ENCODE data around the gene GALNT2. TPM values are rescaled to one million over a fixed set of nuclear protein-coding genes. Genes with fewer than 3 reads are reported as not detected.

Gene GALNT2
- 18.6 TPM for polyA plus RNA-seq (2012; ENCODE audit: low read depth, missing spikeins)

DNA sequence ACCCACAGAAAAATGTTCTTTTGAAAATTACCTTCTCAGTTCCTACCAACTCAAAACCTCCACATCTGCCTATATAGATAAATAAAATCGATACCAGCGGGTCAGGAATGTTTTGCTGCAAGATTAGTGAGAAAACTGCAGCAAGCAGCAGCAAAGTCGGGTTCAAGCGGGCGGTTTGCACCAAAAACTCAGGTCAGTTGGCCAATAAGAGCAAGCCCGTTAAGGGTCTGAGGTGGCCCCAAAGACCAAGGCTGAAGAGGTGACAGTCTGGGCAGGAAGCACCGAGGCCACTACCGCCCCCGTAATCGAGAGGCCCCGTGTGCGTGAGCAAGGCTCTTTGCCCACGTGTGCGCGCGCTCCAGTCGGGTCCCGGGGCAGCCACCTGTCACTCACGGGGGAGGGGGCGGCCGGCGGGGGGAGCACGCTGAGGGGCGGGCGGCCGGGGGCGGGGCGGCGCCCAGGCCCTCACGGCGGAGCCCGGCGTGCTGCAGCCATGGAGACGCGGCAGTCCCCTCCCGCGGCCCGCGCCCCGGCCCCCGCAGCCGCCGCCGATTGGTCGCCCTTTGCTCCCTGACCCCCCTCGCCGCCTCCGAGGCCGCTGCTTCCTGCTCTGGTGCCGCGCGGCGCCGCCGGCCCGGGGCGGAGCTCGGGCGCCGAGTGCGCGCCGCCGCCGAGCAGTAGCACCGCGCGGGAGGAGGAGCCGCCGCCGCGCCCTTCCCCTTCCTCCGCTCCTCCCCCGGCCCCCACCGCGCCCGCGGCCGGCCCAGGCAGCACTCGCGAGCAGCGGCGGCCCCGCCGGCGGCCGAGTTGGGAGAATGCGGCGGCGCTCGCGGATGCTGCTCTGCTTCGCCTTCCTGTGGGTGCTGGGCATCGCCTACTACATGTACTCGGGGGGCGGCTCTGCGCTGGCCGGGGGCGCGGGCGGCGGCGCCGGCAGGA lies at the start of gene GALNT2:
Gene GALNT2 (plus strand): TSS at position 773 of the 939 bp plus-strand sequence. CDS start 43 bp downstream, at position 816.
- TF ChIP-seq POU2F2 (IDR thresholded peaks at IDR 0.05; ENCODE audit: low read depth, low read length) (no peak), POLR2AphosphoS5 (IDR thresholded peaks at IDR 0.05; ENCODE audit: low read depth, low read length) (peak; percentile 58), POLR2A (IDR thresholded peaks at IDR 0.05; ENCODE audit: low read depth, low read length) (0 out of 2 replicates have a peak, but pooled peaks have one; percentile 50), TAF1 (IDR thresholded peaks at IDR 0.05; ENCODE audit: low read depth, low read length) (peak; percentile 62)
- DNase-seq (ENCODE audit: insufficient read length, low spot score) (peak; percentile 95), FAIRE-seq (peak; percentile 95)

DNA sequence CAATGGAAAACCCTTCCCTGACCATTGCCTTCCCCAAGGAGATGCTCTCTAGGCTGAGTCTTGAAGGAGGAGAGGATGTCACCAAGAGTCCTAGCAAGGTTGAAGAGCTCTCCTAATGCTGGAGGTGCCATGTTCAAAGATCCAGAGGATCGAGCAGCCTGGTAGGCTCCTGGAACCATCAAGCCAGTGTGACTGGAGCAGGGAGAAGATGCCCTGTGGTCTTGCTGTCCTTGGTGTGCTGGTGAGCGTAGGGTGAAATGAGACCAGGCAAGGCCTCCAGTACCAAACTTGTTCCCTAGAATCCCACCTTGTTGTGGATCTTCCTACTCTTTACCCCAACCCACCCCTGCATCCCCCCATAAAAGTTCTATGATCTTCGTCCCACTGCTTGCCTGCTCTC lies 46.6 kb upstream of the GALNT2 start:
- no peak for TF ChIP-seq POLR2AphosphoS5 (IDR thresholded peaks at IDR 0.05; ENCODE audit: low read depth, low read length)
- TF ChIP-seq PAX5 (IDR thresholded peaks at IDR 0.05; ENCODE audit: insufficient read depth, low read length, severe bottlenecking): no peak
- DNase-seq (ENCODE audit: insufficient read length, low spot score) (no peak), FAIRE-seq (no peak)

DNA sequence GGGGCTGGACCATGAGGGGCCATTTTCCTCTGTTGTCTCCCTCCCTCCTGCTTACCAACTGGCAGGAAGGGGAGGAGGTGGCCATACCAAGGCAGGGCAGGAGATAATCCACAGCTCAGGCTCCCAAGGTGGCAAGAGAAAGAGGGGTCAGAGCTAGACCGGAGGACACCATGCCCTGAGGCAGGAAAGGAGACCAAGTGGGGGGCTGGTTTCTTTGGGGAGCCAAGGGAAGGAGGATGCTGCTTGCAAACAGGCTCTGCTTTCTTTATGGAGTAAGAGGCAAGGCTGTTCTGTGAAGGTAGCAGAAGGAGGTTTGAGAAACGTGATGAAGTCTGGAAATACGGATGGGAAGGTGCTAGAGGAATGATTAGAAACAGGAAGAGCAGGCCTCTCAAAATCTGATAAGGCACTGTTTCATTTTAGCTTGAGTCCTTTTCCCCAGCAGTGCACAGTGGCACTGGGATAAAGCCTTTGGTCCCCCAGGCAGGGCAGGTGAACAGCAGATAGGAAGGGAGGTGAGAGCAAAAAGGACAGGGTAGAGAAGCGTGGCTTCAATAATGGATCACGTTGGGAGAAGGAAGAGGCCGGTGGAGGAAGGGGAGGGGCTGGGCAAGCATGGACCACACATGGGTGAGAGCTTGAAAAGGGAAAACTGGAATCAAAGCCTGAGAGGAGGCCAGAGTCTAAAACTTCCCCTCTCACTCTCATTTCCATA lies 44.2 kb upstream of the GALNT2 start:
- TF ChIP-seq SPI1 (IDR thresholded peaks at IDR 0.05; ENCODE audit: low read depth, low read length): no peak
- no peak for TF ChIP-seq POU2F2 (IDR thresholded peaks at IDR 0.05; ENCODE audit: low read depth, low read length)
- TF ChIP-seq POLR2AphosphoS5 (IDR thresholded peaks at IDR 0.05; ENCODE audit: low read depth, low read length): no peak
- TF ChIP-seq TAF1 (IDR thresholded peaks at IDR 0.05; ENCODE audit: low read depth, low read length): no peak
- TF ChIP-seq POLR2A (IDR thresholded peaks at IDR 0.05; ENCODE audit: low read depth, low read length): no peak
- TF ChIP-seq PAX5 (IDR thresholded peaks at IDR 0.05; ENCODE audit: insufficient read depth, low read length, severe bottlenecking): no peak
- FAIRE-seq (no peak), DNase-seq (ENCODE audit: insufficient read length, low spot score) (no peak)

DNA sequence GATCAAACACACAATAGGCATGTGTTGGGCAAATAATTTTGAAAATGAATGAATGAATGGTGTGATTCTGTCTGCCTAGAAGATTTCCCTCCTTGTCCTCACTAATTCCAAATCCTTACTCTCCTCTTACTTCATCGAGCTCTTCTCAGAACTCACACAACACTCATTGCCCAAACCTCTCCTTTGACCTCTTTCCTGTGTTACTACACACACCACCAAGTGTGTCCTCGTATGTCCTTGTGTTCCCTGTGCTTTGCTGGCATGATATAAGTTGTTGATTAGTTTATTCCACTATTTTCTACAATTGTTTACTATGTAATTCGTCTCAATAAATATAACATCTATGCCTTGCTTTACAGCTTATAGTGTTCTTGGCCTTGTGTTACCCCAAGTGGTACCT lies 41.4 kb upstream of the GALNT2 start:
- TF ChIP-seq POU2F2 (IDR thresholded peaks at IDR 0.05; ENCODE audit: low read depth, low read length) (no peak), TAF1 (IDR thresholded peaks at IDR 0.05; ENCODE audit: low read depth, low read length) (no peak), POLR2AphosphoS5 (IDR thresholded peaks at IDR 0.05; ENCODE audit: low read depth, low read length) (no peak), PAX5 (IDR thresholded peaks at IDR 0.05; ENCODE audit: insufficient read depth, low read length, severe bottlenecking) (no peak), POLR2A (IDR thresholded peaks at IDR 0.05; ENCODE audit: low read depth, low read length) (no peak)
- FAIRE-seq: no peak

DNA sequence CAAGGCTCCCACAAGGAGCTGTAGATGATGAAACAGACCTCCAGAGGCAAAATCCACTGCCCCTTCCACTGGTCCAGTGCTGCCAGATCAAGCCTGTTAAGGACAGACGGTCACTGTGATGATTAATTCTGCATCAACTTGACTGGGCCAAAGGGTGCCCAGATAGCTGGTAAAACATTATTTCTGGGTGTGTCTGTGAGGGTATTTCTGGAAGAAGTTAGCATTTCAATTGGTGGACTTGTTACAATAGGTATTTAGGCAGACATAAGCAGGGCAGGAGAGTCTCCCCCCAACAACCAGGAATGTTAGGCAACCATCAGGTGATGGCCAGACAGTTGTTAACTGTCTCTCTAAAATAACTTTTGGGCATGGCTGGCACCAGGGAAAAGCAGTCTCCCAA lies 40.9 kb upstream of the GALNT2 start:
- no peak for FAIRE-seq
- DNase-seq (ENCODE audit: insufficient read length, low spot score): no peak
- TF ChIP-seq POU2F2 (IDR thresholded peaks at IDR 0.05; ENCODE audit: low read depth, low read length) (no peak), TAF1 (IDR thresholded peaks at IDR 0.05; ENCODE audit: low read depth, low read length) (no peak), SPI1 (IDR thresholded peaks at IDR 0.05; ENCODE audit: low read depth, low read length) (no peak), PAX5 (IDR thresholded peaks at IDR 0.05; ENCODE audit: insufficient read depth, low read length, severe bottlenecking) (no peak), POLR2A (IDR thresholded peaks at IDR 0.05; ENCODE audit: low read depth, low read length) (no peak), POLR2AphosphoS5 (IDR thresholded peaks at IDR 0.05; ENCODE audit: low read depth, low read length) (no peak)

More for the DNA sequence above, 41.4 kb upstream of the GALNT2 start:
- DNase-seq (ENCODE audit: insufficient read length, low spot score): no peak

DNA sequence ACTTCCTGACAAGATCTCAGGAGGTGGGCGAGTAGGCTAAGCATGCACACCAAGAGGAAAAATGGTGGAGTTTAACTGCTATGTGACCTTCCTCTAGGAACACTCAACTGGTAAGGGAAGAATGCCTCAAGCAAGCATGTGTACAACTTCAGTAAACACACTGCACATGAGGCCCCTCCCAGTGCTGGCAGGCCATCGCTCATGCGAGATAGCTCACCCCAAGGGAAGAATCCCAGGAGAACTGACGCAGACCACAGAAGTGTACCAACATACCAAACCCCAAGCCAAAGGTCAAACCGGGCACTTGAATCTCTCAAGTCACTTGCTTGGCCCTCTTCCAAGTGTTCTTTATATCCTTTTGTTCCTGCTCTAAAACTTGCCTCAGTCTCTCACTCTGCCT lies 40.5 kb upstream of the GALNT2 start:
- no peak for DNase-seq (ENCODE audit: insufficient read length, low spot score)
- TF ChIP-seq POU2F2 (IDR thresholded peaks at IDR 0.05; ENCODE audit: low read depth, low read length) (no peak), PAX5 (IDR thresholded peaks at IDR 0.05; ENCODE audit: insufficient read depth, low read length, severe bottlenecking) (no peak), TAF1 (IDR thresholded peaks at IDR 0.05; ENCODE audit: low read depth, low read length) (no peak), POLR2AphosphoS5 (IDR thresholded peaks at IDR 0.05; ENCODE audit: low read depth, low read length) (no peak), SPI1 (IDR thresholded peaks at IDR 0.05; ENCODE audit: low read depth, low read length) (no peak), POLR2A (IDR thresholded peaks at IDR 0.05; ENCODE audit: low read depth, low read length) (no peak)
- FAIRE-seq: no peak

DNA sequence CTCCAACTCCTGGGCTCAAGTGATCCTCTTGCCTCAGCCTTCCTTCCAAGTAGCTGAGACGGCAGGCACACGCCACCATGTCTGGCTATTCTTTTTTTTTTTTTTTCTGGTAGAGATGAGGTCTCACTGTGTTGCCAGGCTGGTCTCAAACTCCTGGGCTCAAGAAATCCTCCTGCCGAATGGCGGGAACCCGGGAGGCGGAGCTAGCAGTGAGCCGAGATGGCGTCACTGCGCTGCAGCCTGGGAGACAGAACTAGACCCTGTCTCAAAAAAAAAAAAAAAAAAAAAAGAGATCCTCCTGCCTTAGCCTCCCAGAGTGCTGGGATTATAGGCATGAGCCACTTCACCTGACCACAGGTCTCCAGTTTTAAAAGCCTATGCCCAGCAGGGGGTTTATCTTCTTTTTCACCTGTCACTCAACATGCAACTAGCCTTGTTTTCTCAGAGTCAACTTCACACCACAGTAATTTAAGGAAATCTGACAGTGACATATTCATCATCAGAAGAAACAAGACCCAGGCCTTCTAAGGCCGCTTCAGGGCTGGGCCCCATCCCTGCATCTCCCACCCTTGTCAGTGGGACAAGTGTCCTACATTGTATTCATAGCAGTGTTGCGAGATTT lies 38.3 kb upstream of the GALNT2 start:
- no peak for FAIRE-seq
- DNase-seq (ENCODE audit: insufficient read length, low spot score): no peak
- no peak for TF ChIP-seq PAX5 (IDR thresholded peaks at IDR 0.05; ENCODE audit: insufficient read depth, low read length, severe bottlenecking)
- TF ChIP-seq POLR2AphosphoS5 (IDR thresholded peaks at IDR 0.05; ENCODE audit: low read depth, low read length): no peak
- no peak for TF ChIP-seq SPI1 (IDR thresholded peaks at IDR 0.05; ENCODE audit: low read depth, low read length)
- no peak for TF ChIP-seq POLR2A (IDR thresholded peaks at IDR 0.05; ENCODE audit: low read depth, low read length)

DNA sequence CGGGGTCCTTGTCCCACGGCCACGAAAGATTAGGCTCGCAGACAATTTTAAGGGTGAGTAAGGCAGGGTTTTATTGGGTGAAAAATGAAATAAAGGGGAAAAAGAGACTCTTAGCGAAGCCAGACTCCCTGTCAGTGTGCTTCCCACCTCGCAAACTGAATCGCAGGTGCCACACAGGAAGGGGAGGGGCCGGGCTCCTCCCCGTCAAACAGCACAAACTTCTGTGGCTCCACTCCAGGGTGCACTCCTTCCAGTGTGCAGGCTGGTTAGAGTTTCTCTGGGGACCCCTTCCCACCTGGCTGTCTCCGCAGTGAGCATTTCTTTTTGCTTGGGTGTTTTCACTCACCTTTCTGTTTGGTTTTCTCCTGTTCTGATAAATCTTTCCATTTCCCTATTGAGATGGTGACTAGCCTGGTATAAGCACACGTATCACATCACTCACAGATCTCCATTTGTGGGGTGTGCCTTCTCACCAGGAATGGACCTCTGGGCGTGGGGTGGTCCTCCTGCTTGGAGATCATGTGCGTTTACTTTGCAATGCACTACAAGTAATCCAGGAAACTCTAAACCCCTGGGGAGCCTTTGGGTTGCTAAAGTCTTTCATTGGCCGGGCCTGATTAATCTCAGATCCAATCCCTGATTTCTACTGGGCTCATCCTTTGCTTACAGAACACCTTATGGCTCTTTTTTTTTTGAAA lies 37.6 kb upstream of the GALNT2 start:
- FAIRE-seq: no peak
- TF ChIP-seq SPI1 (IDR thresholded peaks at IDR 0.05; ENCODE audit: low read depth, low read length) (no peak), TAF1 (IDR thresholded peaks at IDR 0.05; ENCODE audit: low read depth, low read length) (no peak), POLR2A (IDR thresholded peaks at IDR 0.05; ENCODE audit: low read depth, low read length) (no peak), POU2F2 (IDR thresholded peaks at IDR 0.05; ENCODE audit: low read depth, low read length) (no peak), POLR2AphosphoS5 (IDR thresholded peaks at IDR 0.05; ENCODE audit: low read depth, low read length) (no peak), PAX5 (IDR thresholded peaks at IDR 0.05; ENCODE audit: insufficient read depth, low read length, severe bottlenecking) (no peak)
- DNase-seq (ENCODE audit: insufficient read length, low spot score): no peak
